Neural progenitor cell (in vitro differentiated cells): Measurements from ENCODE around the gene E2F3. TPM values are rescaled to one million over a fixed set of nuclear protein-coding genes. Genes with fewer than 3 reads are reported as not detected.

Experiments
- DNase-seq: peaks from one replicate; pipeline ENCODE4 v3.0.0-alpha.2; 2016; ENCODE audit warnings: low spot score
- H2AFZ ChIP-seq: fragments of 200-600 bp; sonication (generic); replicated peaks from 2 replicates; pipeline ENCODE4 v1.6.1; 2016; ENCODE audit warnings: antibody characterized with exemption
- H3F3A ChIP-seq: fragments of 200-600 bp; sonication (generic); 2 replicates; pipeline ENCODE4 v1.6.1; 2016; ENCODE audit warnings: antibody characterized with exemption, low read depth
- H3K27ac ChIP-seq: fragments of 200-600 bp; sonication (generic); 2 replicates; pipeline ENCODE4 v1.5.1; 2016; ENCODE audit warnings: mild to moderate bottlenecking
- H3K27me3 ChIP-seq: fragments of 200-600 bp; sonication (generic); 2 replicates; pipeline ENCODE4 v1.6.1; 2016; ENCODE audit warnings: mild to moderate bottlenecking, moderate library complexity
- H3K36me3 ChIP-seq: fragments of 200-600 bp; sonication (generic); 2 replicates; pipeline ENCODE4 v1.5.1; 2016
- H3K4me1 ChIP-seq: fragments of 200-600 bp; sonication (generic); 2 replicates; pipeline ENCODE4 v1.6.1; 2016; ENCODE audit warnings: mixed run types
- H3K4me2 ChIP-seq: fragments of 200-600 bp; sonication (generic); 2 replicates; pipeline ENCODE4 v1.6.1; 2016
- H3K4me3 ChIP-seq: fragments of 200-600 bp; sonication (generic); 2 replicates; pipeline ENCODE4 v1.5.1; 2016
- H3K79me2 ChIP-seq: fragments of 200-600 bp; sonication (generic); 2 replicates; pipeline ENCODE4 v1.6.1; 2016; ENCODE audit warnings: low read depth
- H3K9ac ChIP-seq: fragments of 200-600 bp; sonication (generic); 2 replicates; pipeline ENCODE4 v1.6.1; 2016
- H3K9me3 ChIP-seq: fragments of 200-600 bp; sonication (generic); 2 replicates; pipeline ENCODE4 v1.5.1; 2016; ENCODE audit warnings: low read depth
- H4K20me1 ChIP-seq: fragments of 200-600 bp; sonication (generic); 2 replicates; pipeline ENCODE4 v1.6.1; 2016; ENCODE audit warnings: low read depth
- H3K27ac Mint-ChIP-seq: 3 replicates; pipeline ENCODE4 v1.8.0; 2021; ENCODE audit warnings: mixed read lengths
- H3K27me3 Mint-ChIP-seq: 2 replicates; pipeline ENCODE4 v1.8.0; 2022; ENCODE audit warnings: low read depth, mild to moderate bottlenecking, inconsistent platforms, moderate library complexity, mixed read lengths; ENCODE audit not compliant: insufficient read depth
- H3K36me3 Mint-ChIP-seq: 3 replicates; pipeline ENCODE4 v1.8.0; 2021; ENCODE audit warnings: mixed read lengths
- H3K4me1 Mint-ChIP-seq: 3 replicates; pipeline ENCODE4 v1.8.0; 2021; ENCODE audit warnings: mixed read lengths
- H3K4me3 Mint-ChIP-seq: 3 replicates; pipeline ENCODE4 v1.8.0; 2021; ENCODE audit warnings: mild to moderate bottlenecking, moderate library complexity, mixed read lengths
- H3K9me3 Mint-ChIP-seq: 3 replicates; pipeline ENCODE4 v1.8.0; 2020; ENCODE audit warnings: mixed read lengths
- CTCF ChIP-seq: fragments of 200-600 bp; sonication (generic); IDR thresholded peaks from 2 replicates; pipeline ENCODE4 v1.5.1; 2017; ENCODE audit warnings: antibody characterized with exemption, mild to moderate bottlenecking
- EZH2 ChIP-seq: fragments of 200-600 bp; sonication (generic); IDR thresholded peaks from 2 replicates; pipeline ENCODE4 v1.6.1; 2017; ENCODE audit warnings: antibody characterized with exemption, mild to moderate bottlenecking, moderate library complexity
- EZH2phosphoT487 ChIP-seq: fragments of 200-600 bp; sonication (generic); IDR thresholded peaks from 2 replicates; pipeline ENCODE4 v1.6.1; 2017; ENCODE audit warnings: antibody characterized with exemption
- total RNA-seq: library from RNA; depleted of rRNA; stranded (reverse); fragments of >200 nt; gene quantifications from 2 replicates; pipeline ENCODE4 v1.2.3, GENCODE V29; 2015; ENCODE audit warnings: low replicate concordance

Gene E2F3
- total RNA-seq, 1 donor from 2014 or later: 35.7 TPM

GRCh38 chr6:20439558-20439957 lies 37.9 kb downstream of the E2F3 start:
- H4K20me1 ChIP-seq: peaks cover 32% of the 10 kb centered on the region
- H3K27me3 Mint-ChIP-seq: no peaks in the 10 kb centered on the region

GRCh38 chr6:20440296-20440695 lies 38.6 kb downstream of the E2F3 start:
- no peaks in the 10 kb centered on the region for H3K27me3 ChIP-seq
- Mint-ChIP-seq H3K27me3 (peaks cover 2% of the 10 kb centered on the region), H3K27ac (no peak overlapping the region), H3K4me1 (peaks cover 2% of the 10 kb centered on the region), H3K9me3 (peaks cover 3% of the 10 kb centered on the region), H3K36me3 (peaks cover 42% of the 10 kb centered on the region), H3K4me3 (no peak overlapping the region)
- peak overlapping the region; percentile 40 for H3K27ac ChIP-seq
- no peaks in the 10 kb centered on the region for H3F3A ChIP-seq
- H3K4me3 ChIP-seq: no peak overlapping the region
- no peak overlapping the region for H3K4me2 ChIP-seq
- no peak overlapping the region for H2AFZ ChIP-seq
- H3K36me3 ChIP-seq: no peaks in the 10 kb centered on the region
- peaks cover 99% of the 10 kb centered on the region for H3K79me2 ChIP-seq
- DNase-seq: no peak
- H3K9me3 ChIP-seq: no peaks in the 10 kb centered on the region
- no peak overlapping the region for H3K9ac ChIP-seq
- no peak for TF ChIP-seq CTCF
- peaks cover 23% of the 10 kb centered on the region for H3K4me1 ChIP-seq
- H4K20me1 ChIP-seq: peaks cover 35% of the 10 kb centered on the region

More at GRCh38 chr6:20439558-20439957, 37.9 kb downstream of the E2F3 start:
- no peak overlapping the region for H2AFZ ChIP-seq
- TF ChIP-seq EZH2 (no peak), CTCF (no peak), EZH2phosphoT487 (no peak)
- peaks cover 43% of the 10 kb centered on the region for H3K36me3 Mint-ChIP-seq
- no peak overlapping the region for H3K4me2 ChIP-seq
- H3K4me1 Mint-ChIP-seq: peaks cover 2% of the 10 kb centered on the region
- no peak overlapping the region for H3K4me3 ChIP-seq
- no peaks in the 10 kb centered on the region for H3K9me3 ChIP-seq
- no peak overlapping the region for H3K4me3 Mint-ChIP-seq
- no peaks in the 10 kb centered on the region for H3F3A ChIP-seq
- H3K9me3 Mint-ChIP-seq: peaks cover 3% of the 10 kb centered on the region
- no peak overlapping the region for H3K9ac ChIP-seq
- peaks cover 23% of the 10 kb centered on the region for H3K4me1 ChIP-seq
- H3K27ac Mint-ChIP-seq: no peak overlapping the region
- peak overlapping the region; percentile 40 for H3K27ac ChIP-seq
- peaks cover 100% of the 10 kb centered on the region for H3K79me2 ChIP-seq
- no peak for DNase-seq
- H3K27me3 ChIP-seq: no peaks in the 10 kb centered on the region
- no peaks in the 10 kb centered on the region for H3K36me3 ChIP-seq

- no peak overlapping the region for H3K4me2 ChIP-seq
- peaks cover 99% of the 10 kb centered on the region for H3K79me2 ChIP-seq
- DNase-seq: no peak
- H3F3A ChIP-seq: peaks cover 6% of the 10 kb centered on the region
- Mint-ChIP-seq H3K27ac (no peak overlapping the region), H3K4me3 (no peak overlapping the region), H3K27me3 (peaks cover 2% of the 10 kb centered on the region), H3K36me3 (peaks cover 43% of the 10 kb centered on the region), H3K9me3 (peaks cover 3% of the 10 kb centered on the region), H3K4me1 (peaks cover 2% of the 10 kb centered on the region)
- no peak overlapping the region for H3K4me3 ChIP-seq
- H3K27ac ChIP-seq: no peak overlapping the region
- H3K36me3 ChIP-seq: no peaks in the 10 kb centered on the region
- H3K27me3 ChIP-seq: no peaks in the 10 kb centered on the region
- H4K20me1 ChIP-seq: peaks cover 43% of the 10 kb centered on the region
- no peaks in the 10 kb centered on the region for H3K9me3 ChIP-seq
- no peak overlapping the region for H3K9ac ChIP-seq
- H2AFZ ChIP-seq: no peak overlapping the region
- H3K4me1 ChIP-seq: peaks cover 23% of the 10 kb centered on the region
- TF ChIP-seq EZH2 (no peak), EZH2phosphoT487 (no peak), CTCF (no peak)
These were observed 39.6 kb downstream of the E2F3 start for GRCh38 chr6:20441236-20441635.
